HepG2 (cell line): ENCODE data around the gene ELP5. TPM values are rescaled to one million over a fixed set of nuclear protein-coding genes. Genes with fewer than 3 reads are reported as not detected.

Experiments
- ATF1 ChIP-seq: IDR thresholded peaks from 2 replicates; pipeline ENCODE4 v1.6.1; 2016; ENCODE audit warnings: mild to moderate bottlenecking, control low read depth
- CCDC6 ChIP-seq: sonication (generic); formaldehyde crosslinking; IDR thresholded peaks from 2 replicates; pipeline ENCODE4 v1.8.1; 2022; ENCODE audit warnings: mild to moderate bottlenecking, missing genetic modification reagents, moderate library complexity
- CEBPG ChIP-seq: IDR thresholded peaks from 2 replicates; pipeline ENCODE4 v1.6.1; 2016
- CHD4 ChIP-seq: fragments of 200-600 bp; sonication (generic); IDR thresholded peaks from 2 replicates; pipeline ENCODE4 v1.7.0; 2017; ENCODE audit warnings: mild to moderate bottlenecking, low read length, borderline replicate concordance
- KAT8 ChIP-seq: IDR thresholded peaks from 2 replicates; pipeline ENCODE4 v1.6.1; 2016; ENCODE audit warnings: missing genetic modification reagents, missing compliant biosample characterization
- MTA1 ChIP-seq: sonication (generic); formaldehyde crosslinking; IDR thresholded peaks from 2 replicates; pipeline ENCODE4 v1.4.0; 2020; ENCODE audit warnings: missing genetic modification reagents, mild to moderate bottlenecking, borderline replicate concordance
- MTA3 ChIP-seq: sonication (generic); formaldehyde crosslinking; IDR thresholded peaks from 2 replicates; pipeline ENCODE4 v1.4.0; 2020; ENCODE audit warnings: missing genetic modification reagents
- MXD4 ChIP-seq: IDR thresholded peaks from 2 replicates; pipeline ENCODE4 v1.6.1; 2016; ENCODE audit warnings: mild to moderate bottlenecking, missing biosample characterization, missing genetic modification reagents
- MXI1 ChIP-seq: IDR thresholded peaks from 3 replicates; pipeline ENCODE4 v1.6.1; 2012; ENCODE audit warnings: low read depth, low read length, inconsistent platforms, borderline replicate concordance
- NFIB ChIP-seq: sonication (generic); formaldehyde crosslinking; IDR thresholded peaks from 2 replicates; pipeline ENCODE4 v1.9.0; 2021; ENCODE audit warnings: missing genetic modification reagents, mild to moderate bottlenecking, borderline replicate concordance
- PCBP2 ChIP-seq: fragments of 200-400 bp; formaldehyde crosslinking; optimal IDR thresholded peaks from 2 replicates; pipeline ENCODE3; 2018; ENCODE audit warnings: low read length, low read depth; ENCODE audit not compliant: poor library complexity, severe bottlenecking
- PLRG1 ChIP-seq: fragments of 450-650 bp; conservative IDR thresholded peaks from 2 replicates; pipeline ENCODE4 v1.6.1; 2016
- ZFP36L2 ChIP-seq: sonication (generic); formaldehyde crosslinking; IDR thresholded peaks from 2 replicates; pipeline ENCODE4 v1.4.0; 2020; ENCODE audit warnings: missing genetic modification reagents
- ZNF121 ChIP-seq: sonication (generic); formaldehyde crosslinking; IDR thresholded peaks from 2 replicates; pipeline ENCODE4 v1.5.0; 2020; ENCODE audit warnings: mild to moderate bottlenecking, missing genetic modification reagents
- ZNF232 ChIP-seq: sonication (generic); formaldehyde crosslinking; IDR thresholded peaks from 2 replicates; pipeline ENCODE4 v1.4.0; 2020; ENCODE audit warnings: missing genetic modification reagents, borderline replicate concordance
- ZNF468 ChIP-seq: sonication (generic); formaldehyde crosslinking; IDR thresholded peaks from 2 replicates; pipeline ENCODE4 v1.8.0; 2022; ENCODE audit warnings: mild to moderate bottlenecking, moderate library complexity, missing genetic modification reagents
- ZNF564 ChIP-seq: sonication (generic); formaldehyde crosslinking; IDR thresholded peaks from 2 replicates; pipeline ENCODE4 v1.8.1; 2023; ENCODE audit warnings: mild to moderate bottlenecking, missing genetic modification reagents
- ZNF572 ChIP-seq: sonication (generic); formaldehyde crosslinking; IDR thresholded peaks from 2 replicates; pipeline ENCODE4 v1.5.1; 2020; ENCODE audit warnings: mild to moderate bottlenecking, missing genetic modification reagents
- ZNF879 ChIP-seq: sonication (generic); formaldehyde crosslinking; IDR thresholded peaks from 2 replicates; pipeline ENCODE4 v1.8.1; 2023; ENCODE audit warnings: missing genetic modification reagents
- polyA plus RNA-seq, 8 experiments: library from polyadenylated mRNA; depleted of rRNA in 3 of 8; stranded (reverse) in 7 of 8; unstranded in 1 of 8; fragments of >200 nt; fragmentation: Illumina TruSeq in 4 of 8; extraction: Trizol in 4 of 8; gene quantifications; 2 replicates each; pipeline versions ENCODE4 v1.2.1 to v1.2.3, GENCODE V29; 2011 to 2016; ENCODE audit warnings: low read depth in 4 of 8, missing spikeins in 1 of 8, mixed read lengths in 1 of 8; ENCODE audit not compliant: insufficient read depth in 1 of 8
- total RNA-seq, 5 experiments: library from RNA; depleted of rRNA; stranded (reverse); fragments of >200 nt; fragmentation: Illumina TruSeq; extraction: Trizol; gene quantifications; 2 replicates each; pipeline ENCODE4 v1.2.3, GENCODE V29; 2016; ENCODE audit warnings: low read depth in 1 of 5
- TF ChIP-seq, protein P1 (sequence below): fragments of 450-650 bp; IDR thresholded peaks from 2 replicates; pipeline ENCODE4 v1.6.1; 2016
- TF ChIP-seq, protein P2 (sequence below): sonication (generic); formaldehyde crosslinking; conservative IDR thresholded peaks from 2 replicates; pipeline ENCODE4 v1.8.0; 2022; ENCODE audit warnings: mild to moderate bottlenecking, moderate library complexity, missing genetic modification reagents
- TF ChIP-seq, protein P3 (sequence below): sonication (generic); formaldehyde crosslinking; IDR thresholded peaks from 2 replicates; pipeline ENCODE4 v1.9.0; 2022; ENCODE audit warnings: low read depth, missing genetic modification reagents
- TF ChIP-seq, protein P4 (sequence below): fragments of 450-650 bp; IDR thresholded peaks from 2 replicates; pipeline ENCODE4 v1.6.1; 2017
- TF ChIP-seq, protein P5 (sequence below): IDR thresholded peaks from 2 replicates; pipeline ENCODE4 v1.6.1; 2016; ENCODE audit warnings: low read depth, control low read depth

ELP5 gene
- total and polyA plus RNA-seq, 2 of the 13 experiments (the other 11 are each of a cell fraction or from before 2014, with no cell fraction given): 67.6 to 69.8 TPM

DNA sequence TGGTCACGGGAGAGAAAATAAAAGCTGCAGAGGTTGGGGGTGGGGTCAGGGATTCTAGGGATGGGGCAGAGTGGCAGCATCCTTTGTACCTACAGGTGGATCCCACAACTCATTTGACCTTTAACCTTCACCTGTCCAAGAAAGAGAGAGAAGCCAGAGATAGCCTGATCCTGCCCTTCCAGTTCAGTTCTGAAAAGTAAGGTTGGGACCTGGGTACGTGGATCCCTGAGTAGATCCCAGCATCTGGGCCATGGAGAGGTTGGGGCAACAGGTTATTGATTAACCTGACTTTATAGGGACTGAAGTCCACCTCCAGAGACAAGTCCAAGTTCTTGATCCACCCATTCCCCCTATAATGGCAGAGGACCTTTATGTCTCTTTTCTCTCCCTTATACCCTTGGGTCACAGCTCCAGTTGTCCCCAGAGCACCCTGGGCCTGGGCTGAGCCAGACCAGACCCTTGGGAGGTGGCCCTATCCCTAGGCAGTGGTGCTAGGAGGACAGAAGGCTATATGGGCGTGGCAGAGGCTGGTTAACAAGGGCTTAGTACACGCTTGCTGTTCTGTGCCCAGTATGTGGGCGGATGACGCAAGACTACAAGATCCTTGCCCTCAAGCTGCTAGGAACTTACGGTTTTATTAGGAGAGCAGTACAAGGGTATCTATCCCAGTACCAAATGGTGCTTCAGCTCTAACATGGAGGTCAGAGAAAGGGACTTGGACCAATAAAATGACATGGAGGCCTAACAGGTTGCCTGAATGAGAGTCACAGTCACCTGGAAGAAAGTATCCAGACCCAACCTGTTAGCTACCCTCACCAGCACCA lies 6.9 kb downstream of the ELP5 start (continued):
- TF ChIP-seq, protein P1, sequence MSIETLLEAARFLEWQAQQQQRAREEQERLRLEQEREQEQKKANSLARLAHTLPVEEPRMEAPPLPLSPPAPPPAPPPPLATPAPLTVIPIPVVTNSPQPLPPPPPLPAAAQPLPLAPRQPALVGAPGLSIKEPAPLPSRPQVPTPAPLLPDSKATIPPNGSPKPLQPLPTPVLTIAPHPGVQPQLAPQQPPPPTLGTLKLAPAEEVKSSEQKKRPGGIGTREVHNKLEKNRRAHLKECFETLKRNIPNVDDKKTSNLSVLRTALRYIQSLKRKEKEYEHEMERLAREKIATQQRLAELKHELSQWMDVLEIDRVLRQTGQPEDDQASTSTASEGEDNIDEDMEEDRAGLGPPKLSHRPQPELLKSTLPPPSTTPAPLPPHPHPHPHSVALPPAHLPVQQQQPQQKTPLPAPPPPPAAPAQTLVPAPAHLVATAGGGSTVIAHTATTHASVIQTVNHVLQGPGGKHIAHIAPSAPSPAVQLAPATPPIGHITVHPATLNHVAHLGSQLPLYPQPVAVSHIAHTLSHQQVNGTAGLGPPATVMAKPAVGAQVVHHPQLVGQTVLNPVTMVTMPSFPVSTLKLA: no peak
- no peak for TF ChIP-seq ZFP36L2 (CRISPR knock-in tag)
- no peak for TF ChIP-seq NFIB
- peak; percentile 80 for TF ChIP-seq MTA1 (CRISPR knock-in tag)
- TF ChIP-seq, protein P2, sequence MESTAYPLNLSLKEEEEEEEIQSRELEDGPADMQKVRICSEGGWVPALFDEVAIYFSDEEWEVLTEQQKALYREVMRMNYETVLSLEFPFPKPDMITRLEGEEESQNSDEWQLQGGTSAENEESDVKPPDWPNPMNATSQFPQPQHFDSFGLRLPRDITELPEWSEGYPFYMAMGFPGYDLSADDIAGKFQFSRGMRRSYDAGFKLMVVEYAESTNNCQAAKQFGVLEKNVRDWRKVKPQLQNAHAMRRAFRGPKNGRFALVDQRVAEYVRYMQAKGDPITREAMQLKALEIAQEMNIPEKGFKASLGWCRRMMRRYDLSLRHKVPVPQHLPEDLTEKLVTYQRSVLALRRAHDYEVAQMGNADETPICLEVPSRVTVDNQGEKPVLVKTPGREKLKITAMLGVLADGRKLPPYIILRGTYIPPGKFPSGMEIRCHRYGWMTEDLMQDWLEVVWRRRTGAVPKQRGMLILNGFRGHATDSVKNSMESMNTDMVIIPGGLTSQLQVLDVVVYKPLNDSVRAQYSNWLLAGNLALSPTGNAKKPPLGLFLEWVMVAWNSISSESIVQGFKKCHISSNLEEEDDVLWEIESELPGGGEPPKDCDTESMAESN: no peak
- no peak for TF ChIP-seq MTA3
- no peak for TF ChIP-seq ZNF879
- TF ChIP-seq ZNF572 (CRISPR knock-in tag): no peak
- TF ChIP-seq ZNF564: no peak
- peak; percentile 35; the same call in 1 of the 2 replicates for TF ChIP-seq KAT8 (CRISPR knock-in tag)
- TF ChIP-seq, protein P3, sequence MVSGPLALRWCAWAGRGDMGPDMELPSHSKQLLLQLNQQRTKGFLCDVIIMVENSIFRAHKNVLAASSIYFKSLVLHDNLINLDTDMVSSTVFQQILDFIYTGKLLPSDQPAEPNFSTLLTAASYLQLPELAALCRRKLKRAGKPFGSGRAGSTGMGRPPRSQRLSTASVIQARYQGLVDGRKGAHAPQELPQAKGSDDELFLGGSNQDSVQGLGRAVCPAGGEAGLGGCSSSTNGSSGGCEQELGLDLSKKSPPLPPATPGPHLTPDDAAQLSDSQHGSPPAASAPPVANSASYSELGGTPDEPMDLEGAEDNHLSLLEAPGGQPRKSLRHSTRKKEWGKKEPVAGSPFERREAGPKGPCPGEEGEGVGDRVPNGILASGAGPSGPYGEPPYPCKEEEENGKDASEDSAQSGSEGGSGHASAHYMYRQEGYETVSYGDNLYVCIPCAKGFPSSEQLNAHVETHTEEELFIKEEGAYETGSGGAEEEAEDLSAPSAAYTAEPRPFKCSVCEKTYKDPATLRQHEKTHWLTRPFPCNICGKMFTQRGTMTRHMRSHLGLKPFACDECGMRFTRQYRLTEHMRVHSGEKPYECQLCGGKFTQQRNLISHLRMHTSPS: peak; percentile 72
- TF ChIP-seq, protein P4, sequence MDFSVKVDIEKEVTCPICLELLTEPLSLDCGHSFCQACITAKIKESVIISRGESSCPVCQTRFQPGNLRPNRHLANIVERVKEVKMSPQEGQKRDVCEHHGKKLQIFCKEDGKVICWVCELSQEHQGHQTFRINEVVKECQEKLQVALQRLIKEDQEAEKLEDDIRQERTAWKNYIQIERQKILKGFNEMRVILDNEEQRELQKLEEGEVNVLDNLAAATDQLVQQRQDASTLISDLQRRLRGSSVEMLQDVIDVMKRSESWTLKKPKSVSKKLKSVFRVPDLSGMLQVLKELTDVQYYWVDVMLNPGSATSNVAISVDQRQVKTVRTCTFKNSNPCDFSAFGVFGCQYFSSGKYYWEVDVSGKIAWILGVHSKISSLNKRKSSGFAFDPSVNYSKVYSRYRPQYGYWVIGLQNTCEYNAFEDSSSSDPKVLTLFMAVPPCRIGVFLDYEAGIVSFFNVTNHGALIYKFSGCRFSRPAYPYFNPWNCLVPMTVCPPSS: no peak
- TF ChIP-seq CCDC6: peak; percentile 56; the same call in 1 of the 2 replicates
- TF ChIP-seq, protein P5, sequence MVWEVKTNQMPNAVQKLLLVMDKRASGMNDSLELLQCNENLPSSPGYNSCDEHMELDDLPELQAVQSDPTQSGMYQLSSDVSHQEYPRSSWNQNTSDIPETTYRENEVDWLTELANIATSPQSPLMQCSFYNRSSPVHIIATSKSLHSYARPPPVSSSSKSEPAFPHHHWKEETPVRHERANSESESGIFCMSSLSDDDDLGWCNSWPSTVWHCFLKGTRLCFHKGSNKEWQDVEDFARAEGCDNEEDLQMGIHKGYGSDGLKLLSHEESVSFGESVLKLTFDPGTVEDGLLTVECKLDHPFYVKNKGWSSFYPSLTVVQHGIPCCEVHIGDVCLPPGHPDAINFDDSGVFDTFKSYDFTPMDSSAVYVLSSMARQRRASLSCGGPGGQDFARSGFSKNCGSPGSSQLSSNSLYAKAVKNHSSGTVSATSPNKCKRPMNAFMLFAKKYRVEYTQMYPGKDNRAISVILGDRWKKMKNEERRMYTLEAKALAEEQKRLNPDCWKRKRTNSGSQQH (CRISPR knock-in tag): no peak
- no peak for TF ChIP-seq PCBP2
- peak; percentile 98 for TF ChIP-seq CEBPG (CRISPR knock-in tag)
- peak; percentile 63; the same call in 1 of the 2 replicates for TF ChIP-seq CHD4
- no peak for TF ChIP-seq ZNF121 (CRISPR knock-in tag)
- TF ChIP-seq ZNF468: no peak
- TF ChIP-seq MXD4 (CRISPR knock-in tag): no peak
- 0 out of 2 replicates have a peak, but pooled peaks have one; percentile 28 for TF ChIP-seq ATF1 (CRISPR knock-in tag)
- TF ChIP-seq MXI1: peak; percentile 27; the same call in 1 of the 3 replicates
- no peak for TF ChIP-seq PLRG1
- no peak for TF ChIP-seq ZNF232 (CRISPR knock-in tag)
